IPS DF 6.9 (cell line): ENCODE results near the gene CDKL4.
"Not testable (repeated sequence)": the region's sequence is repeated elsewhere in the genome, so short reads cannot be mapped to it uniquely, and the experiment has no call there.

Experiments
- DNase-seq: peaks from one replicate; pipeline ENCODE4 v3.0.0-alpha.2; 2013; ENCODE audit warnings: low read depth, low spot score
- H3K27ac ChIP-seq: one replicate; pipeline ENCODE4 v1.5.1; 2013; ENCODE audit warnings: low read length, control low read depth
- H3K27me3 ChIP-seq: 2 replicates; pipeline ENCODE4 v1.6.1; 2013; ENCODE audit warnings: mild to moderate bottlenecking, low read length; ENCODE audit not compliant: control insufficient read depth, insufficient read depth
- H3K36me3 ChIP-seq: 2 replicates; pipeline ENCODE4 v1.6.1; 2013; ENCODE audit warnings: low read length; ENCODE audit not compliant: control insufficient read depth, insufficient read depth
- H3K4me1 ChIP-seq: 2 replicates; pipeline ENCODE4 v1.6.1; 2013; ENCODE audit warnings: low read length; ENCODE audit not compliant: control insufficient read depth, insufficient read depth
- H3K4me3 ChIP-seq: 2 replicates; pipeline ENCODE4 v1.5.1; 2013; ENCODE audit warnings: mild to moderate bottlenecking, low read length
- H3K9me3 ChIP-seq: 2 replicates; pipeline ENCODE4 v1.6.1; 2013; ENCODE audit warnings: low read length, inconsistent platforms; ENCODE audit not compliant: control insufficient read depth, insufficient read depth
- WGBS: extraction: QIAGEN DNeasy Blood & Tissue Kit; methylation state at CpG from one replicate; pipeline ENCODE4 v1.1.7; 2013; ENCODE audit warnings: mixed read lengths, missing lambda C conversion rate; ENCODE audit not compliant: insufficient read length, insufficient coverage; 5-methylcytosine and 5-hydroxymethylcytosine counted together

Gene CDKL4

DNA sequence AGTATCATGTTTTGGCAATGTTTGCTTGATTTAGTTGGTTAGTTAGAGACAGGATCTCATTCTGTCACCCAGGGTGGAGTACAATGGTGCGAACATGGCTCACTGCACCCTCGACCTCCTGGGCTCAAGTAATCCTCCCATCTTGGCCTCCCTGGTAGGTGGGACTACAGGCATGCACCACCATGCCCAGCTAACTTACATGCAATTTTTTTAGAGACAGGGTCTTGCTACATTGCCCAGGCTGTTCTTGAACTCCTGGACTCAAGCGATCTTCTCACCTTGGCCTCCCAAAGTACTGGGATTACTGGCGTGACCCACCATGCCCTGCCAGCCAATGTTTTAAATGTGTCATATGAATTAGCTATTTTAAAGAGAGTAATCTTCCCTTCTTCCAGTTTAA lies 16.3 kb upstream of the CDKL4 start:
- Histone ChIP-seq H3K27ac (no peak overlapping the region), H3K9me3 (no peaks in the 10 kb centered on the region), H3K27me3 (no peaks in the 10 kb centered on the region), H3K4me3 (no peak overlapping the region), H3K36me3 (no peaks in the 10 kb centered on the region; the same call in 1 of the 2 replicates), H3K4me1 (no peaks in the 10 kb centered on the region)
- no peak for DNase-seq
- WGBS, result no CpG with 5 or more reads among the region's 4 CpGs

DNA sequence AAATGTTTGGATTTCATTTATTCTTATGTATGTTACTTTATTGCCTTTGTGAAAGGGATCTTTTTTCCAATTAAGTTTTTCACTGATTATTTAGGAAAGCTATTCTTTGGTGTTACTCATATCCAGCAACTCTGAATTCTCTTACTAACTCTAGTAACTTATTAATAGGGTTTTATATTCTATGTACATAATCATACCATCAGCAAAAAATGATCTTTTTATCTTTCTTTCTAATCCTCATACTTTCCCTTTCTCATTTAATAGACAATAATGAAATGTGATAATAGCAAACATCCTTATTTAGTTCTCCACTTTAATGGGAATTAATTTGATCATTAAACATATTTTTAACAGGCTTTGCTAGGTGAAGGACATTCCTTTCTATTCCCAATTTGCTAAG lies 12.3 kb upstream of the CDKL4 start:
- H3K9me3 ChIP-seq, result no peaks in the 10 kb centered on the region
- H3K4me3 ChIP-seq, result no peak overlapping the region
- no peak for DNase-seq
- no peak overlapping the region for H3K27ac ChIP-seq
- no peaks in the 10 kb centered on the region for H3K4me1 ChIP-seq
- no peaks in the 10 kb centered on the region for H3K27me3 ChIP-seq
- H3K36me3 ChIP-seq, result peaks cover 3% of the 10 kb centered on the region; the same call in 1 of the 2 replicates

DNA sequence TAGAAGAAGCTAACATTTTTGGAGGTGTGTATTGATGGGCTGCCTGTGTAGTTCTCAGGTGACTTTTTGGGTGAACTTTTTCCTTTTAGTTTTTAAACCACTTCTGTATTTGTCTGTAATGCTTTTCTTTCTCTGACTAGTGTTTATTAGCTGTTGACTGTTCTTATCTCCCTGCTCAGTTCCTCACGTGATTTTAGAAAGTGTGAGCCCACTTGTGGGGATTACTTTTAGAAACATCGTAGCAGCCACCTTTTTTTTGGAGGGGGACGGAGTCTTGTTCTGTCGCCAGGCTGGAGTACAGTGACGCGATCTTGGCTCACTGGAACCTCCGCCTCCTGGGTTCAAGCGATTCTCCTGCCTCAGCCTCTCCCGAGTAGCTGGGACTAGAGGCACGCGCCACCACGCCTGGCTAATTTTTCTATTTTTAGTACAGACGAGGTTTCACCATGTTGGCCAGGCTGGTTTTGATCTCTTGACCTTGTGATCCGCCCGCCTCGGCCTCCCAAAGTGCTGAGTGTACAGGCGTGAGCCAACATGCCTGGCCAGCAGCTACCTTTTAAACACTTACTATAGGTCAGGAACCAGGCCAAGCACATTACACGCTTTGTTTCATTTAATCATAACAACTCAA lies 9.2 kb upstream of the CDKL4 start:
- H3K36me3 ChIP-seq, result peaks cover 3% of the 10 kb centered on the region; the same call in 1 of the 2 replicates
- no peak overlapping the region for H3K27ac ChIP-seq

DNA sequence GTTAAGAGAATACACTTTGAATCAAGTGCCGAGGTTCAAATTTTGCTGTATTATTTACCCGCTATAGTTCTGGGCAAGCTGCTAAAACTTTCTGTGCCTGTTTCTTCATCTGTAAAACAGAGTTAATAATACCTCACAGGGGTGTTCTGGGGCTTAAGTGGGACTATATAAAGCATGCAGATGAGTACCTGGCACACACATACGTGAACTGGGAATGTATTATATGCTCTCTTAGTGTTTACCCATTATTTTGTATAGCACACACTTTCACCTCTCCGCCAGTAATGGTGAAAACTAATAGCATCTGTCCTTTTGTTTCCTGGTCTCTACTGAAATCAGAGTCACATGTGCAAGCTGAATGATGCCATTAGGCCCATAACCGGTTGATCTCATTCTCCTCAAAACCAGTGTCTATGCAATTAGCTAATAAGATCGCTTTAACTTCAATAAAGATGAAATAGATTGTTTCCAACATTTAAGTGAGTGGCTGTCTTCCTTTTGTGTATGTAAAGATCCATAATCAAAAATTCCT lies 3.8 kb upstream of the CDKL4 start:
- Histone ChIP-seq H3K4me1 (no peaks in the 10 kb centered on the region), H3K4me3 (no peak overlapping the region), H3K9me3 (no peaks in the 10 kb centered on the region), H3K27ac (no peak overlapping the region), H3K36me3 (no peaks in the 10 kb centered on the region; the same call in 1 of the 2 replicates), H3K27me3 (no peaks in the 10 kb centered on the region)
- no peak for DNase-seq
- WGBS, result no CpG with 5 or more reads among the region's 6 CpGs

More for the DNA sequence above, 9.2 kb upstream of the CDKL4 start:
- no peaks in the 10 kb centered on the region for H3K9me3 ChIP-seq
- no peaks in the 10 kb centered on the region for H3K4me1 ChIP-seq
- no peaks in the 10 kb centered on the region for H3K27me3 ChIP-seq
- WGBS, result no CpG with 5 or more reads among the region's 18 CpGs
- H3K4me3 ChIP-seq, result no peak overlapping the region
- DNase-seq, result no peak

DNA sequence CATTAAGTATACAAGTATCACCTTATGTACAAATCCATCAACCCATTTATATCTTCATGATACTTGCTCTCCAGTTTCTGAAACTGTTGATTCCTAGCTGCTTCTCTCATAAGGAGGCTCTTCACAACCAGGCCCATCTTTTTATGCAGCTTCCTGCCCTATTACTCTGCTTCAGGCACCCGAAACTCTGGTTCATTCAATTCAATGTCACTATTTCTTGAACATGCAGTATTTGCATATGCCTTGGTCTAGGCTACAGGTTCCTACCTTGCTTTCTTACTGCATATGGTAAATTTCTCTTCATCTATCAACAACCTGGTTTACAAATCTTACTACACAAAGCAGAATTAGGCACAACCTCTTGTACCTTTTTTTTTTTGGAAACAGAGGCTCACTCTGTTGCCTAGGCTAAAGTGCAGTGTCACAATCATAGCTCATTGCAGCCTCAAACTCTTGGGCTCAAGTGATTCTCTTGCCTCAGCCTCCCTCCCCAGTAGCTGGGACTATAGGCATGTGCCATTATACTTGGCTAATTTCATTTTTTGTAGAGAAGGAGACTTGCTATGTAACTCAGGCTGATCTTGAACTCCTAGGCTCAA lies 2.7 kb upstream of the CDKL4 start:
- no CpG with 5 or more reads among the region's 1 CpG for WGBS
- Histone ChIP-seq H3K36me3 (no peaks in the 10 kb centered on the region), H3K4me1 (no peaks in the 10 kb centered on the region; the same call in 1 of the 2 replicates), H3K27me3 (no peaks in the 10 kb centered on the region), H3K9me3 (no peaks in the 10 kb centered on the region), H3K4me3 (no peak overlapping the region), H3K27ac (no peak overlapping the region)
- no peak for DNase-seq

DNA sequence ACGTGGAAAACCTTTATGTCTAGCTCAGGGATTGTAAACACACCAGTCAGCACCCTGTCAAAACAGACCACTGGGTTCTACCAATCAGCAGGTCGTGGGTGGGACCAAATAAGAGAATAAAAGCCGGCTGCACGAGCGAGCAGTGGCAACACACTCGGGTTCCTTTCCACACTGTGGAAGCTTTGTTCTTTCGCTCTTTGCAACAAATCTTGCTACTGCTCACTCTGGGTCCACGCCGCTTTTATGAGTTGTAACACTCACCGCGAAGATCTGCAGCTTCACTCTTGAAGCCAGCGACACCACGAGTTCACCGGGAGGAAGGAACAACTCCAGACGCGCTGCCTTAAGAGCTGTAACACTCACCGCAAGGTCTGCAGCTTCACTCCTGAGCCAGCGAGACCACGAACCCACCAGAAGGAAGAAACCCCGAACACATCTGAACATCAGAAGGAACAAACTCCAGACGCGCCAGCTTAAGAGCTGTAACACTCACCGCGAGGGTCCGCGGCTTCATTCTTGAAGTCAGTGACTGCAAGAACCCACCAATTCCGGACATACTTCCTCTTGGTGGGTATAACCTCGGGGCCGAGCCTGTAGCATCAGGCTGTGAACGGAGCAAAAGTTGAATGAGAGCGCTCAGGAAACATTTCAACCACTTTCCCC lies 1.3 kb upstream of the CDKL4 start:
- DNase-seq, H3K27me3 ChIP-seq, H3K4me1 ChIP-seq, H3K27ac ChIP-seq, H3K9me3 ChIP-seq, H3K4me3 ChIP-seq, H3K36me3 ChIP-seq: not testable (repeated sequence)
- WGBS, result no CpG with 5 or more reads among the region's 31 CpGs

DNA sequence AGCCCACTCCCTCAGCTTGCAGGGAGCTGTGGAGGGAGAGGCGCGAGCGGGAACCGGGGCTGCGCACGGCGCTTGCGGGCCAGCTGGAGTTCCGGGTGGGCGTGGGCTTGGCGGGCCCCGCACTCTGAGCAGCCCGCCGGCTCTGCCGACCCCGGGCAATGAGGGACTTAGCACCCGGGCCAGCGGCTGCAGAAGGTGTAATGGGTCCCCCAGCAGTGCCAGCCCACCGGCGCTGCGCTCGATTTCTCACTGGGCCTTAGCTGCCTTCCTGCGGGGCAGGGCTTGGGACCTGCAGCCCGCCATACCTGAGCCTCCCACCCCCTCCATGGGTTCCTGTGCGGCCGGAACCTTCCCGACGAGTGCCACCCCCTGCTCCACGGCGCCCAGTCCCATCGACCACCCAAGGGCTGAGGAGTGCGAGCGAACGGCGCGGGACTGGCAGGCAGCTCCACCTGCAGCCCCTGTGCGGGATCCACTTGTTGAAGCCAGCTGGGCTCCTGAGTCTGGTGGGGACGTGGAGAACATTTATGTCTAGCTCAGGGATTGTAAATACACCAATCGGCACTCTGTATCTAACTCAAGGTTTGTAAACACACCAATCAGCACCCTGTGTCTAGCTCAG lies 582 bp upstream of the CDKL4 start:
- DNase-seq, H3K27ac ChIP-seq, H3K27me3 ChIP-seq, H3K36me3 ChIP-seq, H3K4me3 ChIP-seq, H3K9me3 ChIP-seq, H3K4me1 ChIP-seq: not testable (repeated sequence)
- WGBS, result no CpG with 5 or more reads among the region's 39 CpGs

DNA sequence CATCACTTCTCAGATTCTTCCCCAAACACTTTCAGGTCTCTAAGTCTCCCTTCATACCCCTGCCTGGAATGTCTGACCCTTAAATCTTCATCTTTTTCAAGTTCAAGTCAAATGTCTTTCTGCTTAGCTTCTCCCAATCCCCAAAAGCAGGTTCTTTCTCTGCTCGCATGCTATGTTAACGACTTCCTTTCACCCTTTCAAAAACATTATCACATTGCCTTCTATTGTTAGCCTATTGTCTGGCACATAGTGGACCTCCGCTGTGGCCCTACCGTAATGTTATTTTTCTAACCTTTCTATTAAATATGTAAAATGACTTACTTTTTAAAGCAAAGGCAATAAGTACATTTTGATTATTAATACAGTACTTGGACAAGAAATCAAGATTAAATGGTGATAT lies 2.2 kb downstream of the CDKL4 start:
- no peak overlapping the region for H3K4me3 ChIP-seq
- DNase-seq, result no peak
- no CpG with 5 or more reads among the region's 4 CpGs for WGBS

DNA sequence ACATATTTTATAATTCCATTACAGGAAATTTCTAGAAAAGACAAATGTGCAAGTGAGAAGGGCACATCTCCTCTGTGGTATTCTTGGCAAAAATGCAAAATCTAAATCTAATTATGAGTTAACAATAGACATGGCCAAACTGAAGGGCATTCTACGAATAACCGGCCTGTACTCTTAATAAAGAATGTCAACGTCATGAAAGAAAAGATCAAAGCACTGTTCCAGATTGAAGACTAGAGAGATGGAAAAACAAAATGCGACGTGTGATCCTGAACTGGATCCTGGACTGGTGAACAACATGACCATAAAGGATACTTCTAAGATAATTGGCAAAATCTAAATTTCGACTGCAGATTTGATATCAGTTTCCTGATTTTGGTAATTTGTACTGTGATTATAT lies 3.0 kb downstream of the CDKL4 start:
- Histone ChIP-seq H3K27ac (no peak overlapping the region), H3K4me3 (no peak overlapping the region), H3K27me3 (no peaks in the 10 kb centered on the region), H3K4me1 (no peaks in the 10 kb centered on the region; the same call in 1 of the 2 replicates), H3K9me3 (no peaks in the 10 kb centered on the region), H3K36me3 (no peaks in the 10 kb centered on the region)
- no CpG with 5 or more reads among the region's 6 CpGs for whole genome bisulfite sequencing
- no peak for DNase-seq

More for the DNA sequence above, 2.2 kb downstream of the CDKL4 start:
- Histone ChIP-seq H3K27me3 (no peaks in the 10 kb centered on the region), H3K36me3 (no peaks in the 10 kb centered on the region), H3K9me3 (no peaks in the 10 kb centered on the region), H3K4me1 (no peaks in the 10 kb centered on the region; the same call in 1 of the 2 replicates), H3K27ac (no peak overlapping the region)

DNA sequence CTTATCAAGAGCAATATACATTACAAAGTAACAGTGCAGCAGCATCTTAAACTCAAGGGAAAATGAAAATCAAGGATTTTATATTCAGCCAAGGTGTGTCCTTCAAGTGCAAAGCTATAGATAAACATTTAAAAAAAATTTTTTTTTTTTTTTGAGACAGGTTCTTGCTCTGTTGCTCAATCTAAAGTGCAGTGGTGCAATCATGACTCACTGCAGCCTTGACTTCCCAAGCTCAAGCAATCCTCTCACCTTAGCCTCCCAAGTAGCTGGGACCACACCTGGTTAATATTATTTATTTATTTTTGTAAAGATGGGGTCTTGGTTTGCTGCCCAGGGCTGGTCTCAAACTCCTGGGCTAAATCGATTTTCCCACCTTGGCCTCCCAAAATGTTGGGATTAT lies 9.0 kb downstream of the CDKL4 start:
- H3K4me1 ChIP-seq, result no peaks in the 10 kb centered on the region
- no peaks in the 10 kb centered on the region for H3K36me3 ChIP-seq
- no peak overlapping the region for H3K27ac ChIP-seq
- H3K27me3 ChIP-seq, result no peaks in the 10 kb centered on the region
- no CpG with 5 or more reads among the region's 1 CpG for WGBS
- DNase-seq, result no peak
- H3K4me3 ChIP-seq, result no peak overlapping the region
- no peaks in the 10 kb centered on the region for H3K9me3 ChIP-seq
